GM12892 (cell line): ENCODE data around the gene VAV3.

Experiments used
- POLR2A ChIP-seq: IDR thresholded peaks from 2 replicates; pipeline ENCODE4 v1.6.1; 2011; ENCODE audit warnings: low read depth, low read length, control low read depth
- POLR2AphosphoS5 ChIP-seq: IDR thresholded peaks from 2 replicates; pipeline ENCODE4 v1.6.1; 2011; ENCODE audit warnings: low read depth, low read length, control low read depth

GRCh38 chr1:107953556-107953955, 11.4 kb downstream of the VAV3 start:
- TF ChIP-seq POLR2AphosphoS5 (no peak), POLR2A (no peak)
